ENCODE results near the gene CSK. TPM values are rescaled to one million over a fixed set of nuclear protein-coding genes. Genes with fewer than 3 reads are reported as not detected.

Gene CSK
- total RNA-seq, 1 donor from 2014 or later, result 45.8 TPM

DNA sequence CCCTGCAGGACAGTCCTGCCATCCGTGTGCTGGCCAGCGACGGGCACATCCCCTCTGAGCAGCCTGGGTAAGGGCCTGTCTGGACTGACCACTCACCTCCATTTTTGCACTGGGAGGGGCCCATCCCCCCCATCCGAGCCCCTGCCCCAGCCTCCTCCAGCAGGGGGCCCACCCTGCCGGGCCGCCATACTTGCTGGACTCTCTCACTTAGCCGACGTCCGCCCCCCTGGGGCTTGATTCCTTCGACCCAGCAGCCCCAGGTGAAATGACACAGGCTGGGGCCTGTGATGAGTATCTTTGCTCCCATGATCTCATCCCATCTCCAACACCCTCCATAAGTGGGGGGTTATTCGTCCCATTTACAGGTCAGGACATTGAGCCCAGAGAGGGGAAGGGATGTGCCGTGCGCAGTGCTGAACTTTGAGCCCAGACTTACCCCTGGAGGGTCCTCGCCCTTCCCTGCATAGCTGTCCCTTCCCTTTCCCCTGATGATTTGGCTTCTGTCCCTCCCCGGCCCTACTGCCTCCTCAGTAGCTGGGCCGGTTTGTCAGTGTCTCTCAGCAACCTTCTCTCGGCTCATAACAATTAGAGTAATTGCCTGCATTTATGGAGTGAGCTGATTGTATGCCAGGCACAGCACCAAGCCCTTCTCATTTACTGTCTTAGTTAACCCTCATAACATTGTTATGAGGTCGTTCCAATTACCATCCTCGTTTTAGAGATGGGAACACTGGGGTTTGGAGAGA is 34.9 kb downstream of the CSK start:
- intact Hi-C loops (cut with micrococcal nuclease), result no loop called here
- peak; percentile 2 for ATAC-seq
- no peak for DNase-seq

DNA sequence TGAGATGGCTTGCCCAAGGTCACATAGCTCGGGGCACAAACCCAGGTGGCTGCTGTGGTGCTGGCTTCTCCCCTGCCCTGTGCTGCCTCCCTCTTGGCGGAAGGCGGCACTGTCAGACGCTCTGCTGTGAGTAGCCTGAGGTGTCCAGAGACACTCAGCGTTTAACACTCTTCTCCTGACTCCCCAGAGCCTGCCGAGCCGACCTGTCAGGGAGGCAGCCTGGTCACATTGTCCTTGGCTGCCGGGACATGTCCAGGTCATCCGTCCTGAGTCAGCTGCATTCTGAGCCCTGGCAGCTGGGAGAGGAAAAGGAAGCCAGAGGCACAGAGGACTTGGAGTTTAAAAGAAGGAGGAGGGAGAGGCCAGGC is 35.5 kb downstream of the CSK start:
- DNase-seq, result peak; percentile 77
- intact Hi-C loops (cut with micrococcal nuclease), result no loop called here
- peak; percentile 84 for ATAC-seq

DNA sequence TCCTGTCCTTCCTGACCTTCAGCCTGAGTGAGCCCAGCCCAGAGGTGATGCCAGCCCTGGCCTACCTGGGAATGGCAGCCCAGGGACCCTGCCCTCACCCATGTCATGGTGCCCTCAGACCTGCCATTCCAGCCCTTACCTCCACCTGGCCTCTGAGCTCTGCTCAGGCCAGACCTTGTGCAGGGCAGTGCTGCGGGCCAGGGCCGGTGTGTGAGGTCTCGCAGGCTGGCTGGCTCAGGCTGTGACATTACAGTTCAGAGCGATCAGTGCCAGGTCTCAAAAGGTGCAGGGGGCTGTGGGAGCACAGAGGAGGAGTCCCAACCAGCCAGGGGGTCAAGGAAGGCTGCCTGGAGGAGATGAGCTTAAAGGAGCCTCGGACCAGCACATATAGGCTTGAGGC is 38.2 kb downstream of the CSK start:
- no peak for ATAC-seq
- intact Hi-C loops (cut with micrococcal nuclease), result no loop called here
- no peak for DNase-seq

DNA sequence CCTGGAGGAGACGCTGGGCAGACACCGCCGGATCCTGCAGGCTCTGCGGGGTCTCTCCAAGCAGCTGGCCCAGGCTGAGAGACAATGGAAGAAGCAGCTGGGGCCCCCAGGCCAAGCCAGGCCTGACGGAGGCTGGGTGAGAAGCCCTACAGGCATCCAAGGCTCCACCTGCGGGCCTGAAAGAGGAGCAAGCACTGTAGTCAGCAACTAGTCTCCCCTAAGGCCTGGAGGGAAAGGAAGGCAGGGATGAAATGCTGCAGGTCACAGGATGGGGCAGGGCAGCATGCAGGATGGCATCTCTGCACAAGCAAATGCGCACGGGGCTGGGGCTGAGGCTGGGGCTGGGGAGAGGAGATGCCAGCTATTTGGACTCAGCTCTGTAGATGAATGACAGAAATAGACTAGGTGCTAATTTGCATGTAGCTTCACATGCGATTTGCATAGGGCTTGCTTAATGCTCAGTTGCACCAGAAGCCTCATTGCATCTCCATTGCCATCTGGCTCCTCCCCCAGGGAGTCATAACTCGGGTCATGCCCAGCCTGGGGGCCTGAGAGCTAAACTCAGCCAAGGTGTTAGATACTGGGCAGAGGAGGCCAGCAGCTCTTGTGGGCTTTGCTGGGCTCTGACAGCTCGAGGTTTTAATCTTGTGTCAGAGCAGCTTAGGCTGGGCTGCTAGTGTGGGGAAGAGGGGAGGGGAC is 39.4 kb downstream of the CSK start:
- intact Hi-C loops (cut with micrococcal nuclease), result no loop called here
- DNase-seq (no peak), ATAC-seq (no peak)

DNA sequence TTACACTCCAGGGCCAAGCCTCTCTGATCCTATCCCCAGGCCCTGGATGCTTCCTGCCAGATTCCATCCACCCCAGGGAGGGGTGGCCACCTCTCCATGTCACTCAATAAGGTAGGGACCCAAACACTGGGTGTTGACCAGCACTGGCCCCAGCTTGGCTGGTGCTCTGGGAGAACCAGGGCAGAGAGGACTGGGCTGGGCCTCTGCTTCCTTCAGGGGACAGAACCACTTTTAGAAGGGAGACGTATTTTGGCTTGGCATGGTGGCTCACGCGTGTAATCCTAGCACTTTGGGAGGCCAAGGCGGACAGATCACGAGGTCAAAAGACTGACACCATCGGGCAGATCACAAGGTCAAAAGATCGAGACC is 39.9 kb downstream of the CSK start:
- DNase-seq (no peak), ATAC-seq (no peak)
- intact Hi-C loops (cut with micrococcal nuclease), result no loop called here

DNA sequence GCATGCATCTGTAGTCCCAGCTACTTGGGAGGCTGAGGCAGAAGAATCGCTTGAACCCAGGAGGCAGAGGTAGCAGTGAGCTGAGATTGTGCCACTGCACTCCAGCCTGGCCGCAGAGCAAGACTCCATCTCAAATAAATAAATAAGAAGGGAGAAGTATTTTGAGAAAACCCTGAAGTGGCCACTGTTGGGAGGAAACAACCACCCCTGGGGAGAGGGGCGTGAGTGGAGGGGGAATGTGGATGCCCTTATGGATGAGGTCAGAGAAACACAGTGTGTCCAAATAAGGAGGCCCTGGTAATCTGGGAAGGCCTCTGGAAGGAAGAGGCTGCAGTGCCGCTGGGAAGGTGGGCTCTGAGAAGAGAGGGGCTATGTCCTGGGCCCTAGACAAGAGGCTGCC is 40.4 kb downstream of the CSK start:
- ATAC-seq (no peak), DNase-seq (no peak)
- intact Hi-C loops (cut with micrococcal nuclease), result no loop called here

DNA sequence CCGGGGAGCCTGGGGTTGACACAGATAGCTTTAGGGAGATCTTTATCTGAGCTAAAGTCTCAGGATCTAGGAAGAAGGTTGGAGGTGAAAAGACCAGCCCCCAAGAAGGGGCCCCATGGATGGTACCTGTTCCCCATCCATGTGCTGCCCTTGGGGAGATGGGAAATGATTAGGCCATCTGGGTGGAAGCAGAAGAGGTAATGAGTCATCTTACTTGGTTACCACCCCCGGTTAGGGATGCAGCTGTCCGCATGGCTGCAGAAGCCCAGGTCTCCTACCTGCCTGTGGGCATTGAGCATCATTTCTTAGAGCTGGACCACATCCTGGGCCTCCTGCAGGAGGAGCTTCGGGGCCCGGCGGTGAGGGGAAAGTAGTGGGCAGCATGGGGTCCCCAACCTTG is 41.4 kb downstream of the CSK start:
- intact Hi-C loops (cut with micrococcal nuclease), result no loop called here
- ATAC-seq (no peak), DNase-seq (no peak)

DNA sequence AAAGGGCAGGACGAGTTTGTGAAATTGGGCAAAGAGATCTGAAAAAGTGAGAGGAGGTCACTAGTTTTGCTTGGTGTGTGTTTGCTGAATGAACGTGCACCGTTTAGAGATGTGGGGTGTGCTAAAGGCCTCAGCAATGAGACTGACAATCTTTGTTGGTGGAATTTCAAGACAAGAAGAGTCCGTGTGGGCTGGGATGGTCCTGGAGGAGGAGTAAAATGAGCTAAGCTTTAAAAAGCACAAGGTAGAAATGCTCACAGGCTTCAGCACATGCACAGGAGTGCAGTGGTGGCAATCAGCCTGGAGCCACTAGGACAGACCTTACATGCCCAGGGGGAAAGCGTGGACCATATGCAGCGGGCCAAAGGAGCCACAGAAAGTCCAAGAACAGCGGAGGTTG is 43.1 kb downstream of the CSK start:
- intact Hi-C loops (cut with micrococcal nuclease), result no loop called here
- DNase-seq, result no peak
- ATAC-seq, result no peak

DNA sequence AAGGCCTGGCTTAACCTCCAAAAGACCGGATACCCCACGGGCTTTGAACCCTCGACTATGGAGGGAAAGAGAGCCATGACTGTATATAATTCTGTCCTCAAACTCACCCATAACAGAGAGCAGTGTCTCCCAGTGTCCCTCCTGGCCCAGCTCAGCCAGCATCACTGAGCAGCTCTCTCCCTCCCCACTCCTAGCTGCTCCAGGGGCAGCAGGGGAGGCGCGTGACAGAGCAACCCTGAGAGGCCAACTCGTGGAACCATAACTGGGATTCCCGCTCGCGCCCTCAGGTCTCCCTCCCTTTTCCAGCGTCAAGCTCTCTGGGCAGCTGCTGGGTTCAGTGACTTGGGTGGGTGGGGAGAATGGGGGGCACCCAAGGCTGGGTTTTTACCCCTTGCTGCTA is 44.0 kb downstream of the CSK start:
- ATAC-seq, result no peak
- no peak for DNase-seq
- intact Hi-C loops (cut with micrococcal nuclease), result no loop called here

DNA sequence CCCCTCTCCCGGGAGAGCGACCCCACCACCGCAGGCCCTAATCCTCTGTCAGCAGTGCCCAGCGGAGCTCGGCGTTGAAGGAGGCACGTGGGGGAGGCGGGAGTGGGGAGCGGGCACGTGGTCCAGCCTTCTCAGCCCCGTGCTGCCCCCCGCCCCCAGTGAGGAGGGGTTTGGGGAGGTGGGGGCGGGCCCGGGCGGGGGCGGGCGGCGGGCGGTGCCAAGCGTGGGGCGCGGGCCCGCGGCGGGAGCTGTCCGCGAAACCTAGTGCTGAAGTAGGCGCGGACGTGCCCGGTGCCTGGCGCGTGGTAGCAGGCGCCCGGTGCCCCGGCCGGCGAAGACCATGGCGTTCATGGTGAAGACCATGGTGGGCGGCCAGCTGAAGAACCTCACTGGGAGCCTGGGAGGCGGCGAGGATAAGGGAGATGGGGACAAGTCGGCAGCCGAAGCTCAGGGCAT is 44.5 kb downstream of the CSK start, which contains the start of gene CPLX3:
TSS of gene CPLX3 (plus strand) at position 264 of the 456 bp plus-strand sequence. CDS start at position 341, 77 bp downstream.
- intact Hi-C loops (cut with micrococcal nuclease), result no loop called here
- DNase-seq (peak; percentile 58), ATAC-seq (peak; percentile 52)

DNA sequence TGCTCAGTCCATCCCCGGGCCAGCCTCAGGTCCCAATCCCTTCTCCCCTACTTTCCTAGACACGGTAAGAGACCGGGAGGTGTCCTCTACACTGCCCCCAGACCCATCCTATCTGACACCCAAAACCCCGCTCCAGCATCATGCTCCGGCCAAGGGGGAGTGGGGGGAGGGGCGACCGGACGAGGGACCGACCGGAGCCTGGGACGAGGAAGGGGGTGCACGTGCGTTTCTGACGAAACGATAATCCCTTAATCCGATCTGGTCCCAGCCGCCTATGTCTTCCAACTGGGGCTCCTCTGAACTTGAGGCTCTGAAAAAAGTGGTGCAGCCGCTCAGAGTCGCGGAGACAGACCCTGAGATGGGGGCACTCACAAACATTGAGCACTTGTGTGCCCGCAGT is 45.0 kb downstream of the CSK start:
- DNase-seq (no peak), ATAC-seq (no peak)
- intact Hi-C loops (cut with micrococcal nuclease), result no loop called here

DNA sequence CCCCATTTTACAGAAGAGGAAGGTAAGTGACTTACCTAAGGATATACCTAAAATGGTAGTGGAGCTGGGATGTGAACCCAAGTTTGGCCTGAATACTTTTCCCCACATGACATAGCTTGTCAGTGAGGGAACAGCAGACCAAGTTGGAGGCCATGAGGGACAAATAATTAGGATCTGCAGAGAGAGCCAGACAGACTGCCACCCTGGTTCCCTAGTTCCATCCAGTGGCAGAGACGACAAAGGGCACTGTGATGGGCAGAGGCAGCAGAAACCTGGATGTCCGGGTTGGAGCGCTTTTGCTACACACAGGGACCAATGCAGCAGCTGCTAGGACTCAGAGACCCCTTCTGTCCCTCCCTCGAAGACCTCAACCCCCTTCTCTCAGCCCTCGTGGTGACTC is 45.7 kb downstream of the CSK start:
- DNase-seq (no peak), ATAC-seq (no peak)
- intact Hi-C loops (cut with micrococcal nuclease), result no loop called here

DNA sequence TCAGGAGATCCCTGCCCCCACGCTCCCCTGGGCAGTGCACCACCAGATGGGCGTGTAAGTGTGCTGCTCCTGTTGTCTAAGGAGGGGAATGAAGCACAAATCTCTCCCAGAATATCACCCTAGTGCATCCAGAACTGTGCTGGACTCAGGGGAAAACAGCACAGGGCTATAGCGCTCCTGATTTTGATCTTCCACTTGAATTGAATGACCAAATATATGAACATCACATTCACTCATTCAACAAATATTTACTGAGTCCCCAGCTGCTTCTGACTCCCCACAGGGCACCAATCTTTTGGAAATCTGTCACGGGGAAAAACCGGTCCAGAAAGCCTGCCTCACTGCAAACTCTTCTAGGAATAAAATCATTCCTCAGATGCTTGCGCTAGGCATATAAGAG is 47.0 kb downstream of the CSK start:
- ATAC-seq (no peak), DNase-seq (no peak)
- intact Hi-C loops (cut with micrococcal nuclease), result no loop called here

DNA sequence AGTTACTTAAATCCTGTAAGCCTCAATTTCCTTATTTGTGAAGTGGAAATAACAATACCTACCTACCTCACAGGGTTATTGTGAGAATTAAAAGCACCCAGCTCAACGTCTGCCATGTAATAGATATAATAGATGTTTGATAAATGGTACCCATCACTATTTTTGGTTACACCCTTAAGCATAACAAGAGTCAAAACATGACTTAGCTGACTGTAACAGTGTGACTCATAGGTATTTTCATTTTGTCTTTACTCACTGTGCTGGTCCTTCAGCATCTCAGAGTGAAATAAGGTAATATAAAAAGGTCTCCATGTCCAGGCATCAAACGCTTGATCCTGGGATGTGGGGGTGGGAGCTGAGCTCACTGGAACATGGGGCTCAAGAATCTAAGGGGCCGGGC is 47.6 kb downstream of the CSK start:
- intact Hi-C loops (cut with micrococcal nuclease), result no loop called here
- DNase-seq (no peak), ATAC-seq (no peak)

DNA sequence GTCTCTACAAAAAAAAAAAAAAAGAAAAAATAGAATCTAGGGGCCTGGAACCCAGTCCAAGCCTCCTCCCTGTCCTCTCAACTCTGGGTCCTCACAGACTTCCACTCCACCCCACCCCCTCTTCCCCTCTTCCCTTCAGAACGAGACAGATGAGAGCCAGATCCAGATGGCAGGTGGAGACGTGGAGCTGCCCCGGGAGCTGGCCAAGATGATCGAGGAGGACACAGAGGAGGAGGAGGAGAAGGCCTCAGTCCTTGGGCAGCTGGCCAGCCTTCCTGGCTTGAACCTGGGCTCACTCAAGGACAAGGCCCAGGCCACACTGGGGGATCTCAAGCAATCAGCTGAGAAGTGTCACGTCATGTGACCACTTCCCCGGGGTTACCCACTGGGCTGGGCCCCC is 48.1 kb downstream of the CSK start:
- DNase-seq (no peak), ATAC-seq (no peak)
- intact Hi-C loops (cut with micrococcal nuclease), result no loop called here

DNA sequence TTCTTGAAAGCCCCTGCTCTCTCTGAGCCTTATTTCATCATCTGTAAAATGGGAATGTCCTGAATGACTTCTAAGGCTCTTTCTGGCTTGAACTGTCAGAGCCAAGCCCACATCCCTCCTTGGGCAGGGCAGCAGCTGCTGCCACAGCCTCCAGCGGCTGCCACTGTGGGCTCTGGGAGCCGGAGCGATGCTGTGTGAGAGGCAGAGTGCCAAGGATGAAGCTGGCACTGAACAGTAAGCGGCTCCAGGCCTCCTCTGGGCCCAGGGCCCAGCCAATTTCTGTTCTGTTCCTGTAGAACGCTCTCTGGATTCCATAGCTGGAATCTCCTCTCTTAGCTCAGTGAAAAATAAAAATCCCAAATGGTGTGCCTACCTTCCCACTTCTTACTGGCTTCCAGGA is 49.0 kb downstream of the CSK start:
- intact Hi-C loops (cut with micrococcal nuclease), result no loop called here
- ATAC-seq (peak; percentile 84), DNase-seq (peak; percentile 77)

DNA sequence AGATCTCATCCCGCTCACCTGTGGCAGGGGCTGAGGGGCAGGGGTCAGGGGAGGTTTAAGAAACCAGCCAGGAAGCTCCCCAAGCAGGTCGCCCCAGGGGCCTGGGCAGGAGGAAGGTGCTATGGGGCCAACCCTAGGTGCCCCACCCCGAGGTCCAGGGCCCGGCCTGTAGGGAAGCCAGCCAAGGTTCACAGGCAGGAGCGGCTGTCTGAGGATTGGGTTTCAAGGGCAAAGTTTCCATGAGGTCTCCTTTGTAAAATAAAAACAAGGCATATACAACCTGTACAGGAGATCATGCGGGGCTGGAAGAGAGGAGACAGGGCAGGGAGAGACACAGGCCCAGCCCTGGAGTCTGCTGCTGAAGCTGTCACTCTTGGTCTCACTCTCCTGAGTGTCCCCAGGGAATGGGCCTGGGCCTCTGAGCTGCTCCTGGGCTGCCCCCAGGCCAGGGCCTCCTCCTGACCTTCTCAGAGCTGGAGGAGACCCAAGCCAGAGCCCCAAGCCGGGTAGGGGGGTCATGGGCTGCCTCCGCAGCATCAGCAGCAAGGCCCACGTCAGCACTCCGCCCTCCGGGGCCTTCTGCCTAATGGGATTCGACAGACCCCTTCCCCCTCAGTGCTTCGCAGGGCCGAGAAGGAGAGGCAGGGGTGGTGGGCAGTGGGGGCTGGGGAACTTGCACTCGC is 50.1 kb downstream of the CSK start:
- DNase-seq (no peak), ATAC-seq (peak; percentile 30)
- intact Hi-C loops (cut with micrococcal nuclease), result no loop called here

DNA sequence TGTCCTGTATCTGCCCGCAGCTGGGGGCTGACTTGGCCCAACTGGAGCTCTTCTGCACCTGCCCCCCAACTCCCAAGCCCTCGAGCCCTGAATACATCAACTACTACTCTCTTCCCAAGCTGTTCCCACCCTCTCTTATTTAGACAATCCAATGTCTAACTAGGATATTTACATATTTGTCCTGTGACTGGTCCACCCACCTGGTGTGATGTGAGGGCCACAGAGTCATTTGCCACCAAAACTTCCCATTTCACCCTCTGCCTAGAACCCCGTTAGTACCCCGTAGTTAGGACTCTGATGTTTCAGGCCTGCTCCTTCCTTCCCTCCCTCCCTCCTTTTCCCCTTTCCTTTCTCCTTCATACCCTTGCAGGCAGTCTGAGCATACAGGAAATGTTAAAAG is 50.9 kb downstream of the CSK start:
- intact Hi-C loops (cut with micrococcal nuclease), result no loop called here
- ATAC-seq, result no peak

DNA sequence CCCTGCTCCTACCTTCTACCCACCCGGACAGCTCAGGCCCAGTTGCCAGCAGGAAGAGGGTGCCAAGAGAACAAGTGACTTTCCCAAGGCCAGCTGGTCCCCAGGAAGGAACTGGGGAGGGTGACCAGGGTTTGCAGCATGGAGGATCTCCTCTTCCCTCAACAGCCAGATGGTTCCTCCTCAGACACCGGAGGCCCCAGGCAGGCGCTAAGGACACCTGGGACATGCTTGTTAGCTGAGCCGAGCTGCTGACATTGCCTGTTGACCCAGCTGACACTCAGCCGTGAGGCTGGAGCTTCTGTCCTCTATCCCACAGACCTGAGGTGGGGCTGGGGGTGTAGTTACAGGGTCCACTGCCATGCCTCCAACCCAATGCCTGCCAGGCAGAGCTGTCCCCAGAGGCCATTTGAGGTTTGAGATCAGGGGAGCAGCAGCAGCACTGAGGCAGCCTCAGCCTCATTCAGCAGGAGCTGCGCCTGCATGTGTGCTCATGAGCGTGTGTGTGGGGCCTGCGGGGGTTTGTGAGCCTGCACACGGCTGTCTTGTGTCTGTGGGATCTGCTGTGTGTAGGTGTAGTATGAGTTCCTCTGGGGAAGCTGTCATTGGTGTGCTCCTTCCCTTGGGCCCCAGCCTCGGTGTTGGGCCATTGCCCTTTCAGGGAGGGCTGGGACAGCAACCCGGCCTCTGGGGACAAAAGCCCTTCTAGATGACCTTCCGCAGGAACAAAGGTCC is 51.7 kb downstream of the CSK start:
- intact Hi-C loops (cut with micrococcal nuclease), result no loop called here
- DNase-seq (no peak), ATAC-seq (no peak)

More for the DNA sequence above, 50.9 kb downstream of the CSK start:
- DNase-seq, result no peak

DNA sequence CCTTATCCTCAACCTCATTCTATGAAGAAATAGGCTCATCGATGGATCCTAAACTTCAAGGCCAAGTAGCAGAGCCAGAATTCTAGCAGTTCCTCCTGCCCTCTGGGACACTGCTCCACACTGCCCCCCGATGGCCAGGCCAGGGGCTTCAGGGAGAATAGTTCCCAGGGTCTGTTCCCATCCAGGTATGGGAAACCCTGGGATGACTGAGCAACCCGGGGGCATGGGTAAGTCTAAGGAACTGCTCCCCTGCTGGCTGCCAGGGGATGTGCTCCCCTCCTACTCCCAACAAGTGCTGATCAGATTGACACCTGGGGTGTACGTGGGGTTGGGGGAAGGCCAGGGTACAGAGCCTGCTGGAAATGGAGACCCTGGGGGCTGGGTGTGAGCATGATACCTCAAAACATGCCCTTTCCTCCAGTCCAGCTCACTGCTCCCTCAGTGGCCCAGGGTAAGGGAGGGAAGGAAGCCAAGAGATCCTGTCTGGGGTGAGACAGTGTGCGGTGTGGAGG is 53.5 kb downstream of the CSK start:
- ATAC-seq (peak; percentile 49), DNase-seq (peak; percentile 76)
- intact Hi-C loops (cut with micrococcal nuclease), result no loop called here
